Ishikawa (cell line): ENCODE data around the gene CDC123.

ENCODE experiments used
- CEBPB ChIP-seq: IDR thresholded peaks from 2 replicates; pipeline ENCODE4 v1.6.1; 2012
- CREB1 ChIP-seq: IDR thresholded peaks from 2 replicates; pipeline ENCODE4 v1.6.1; 2012; ENCODE audit warnings: low read depth
- EGR1 ChIP-seq: IDR thresholded peaks from 2 replicates; pipeline ENCODE4 v1.6.1; 2012
- EP300 ChIP-seq: IDR thresholded peaks from 2 replicates; pipeline ENCODE4 v1.6.1; 2012; ENCODE audit warnings: borderline replicate concordance
- FOXM1 ChIP-seq: IDR thresholded peaks from 2 replicates; pipeline ENCODE4 v1.6.1; 2012; ENCODE audit warnings: low read depth, borderline replicate concordance
- NFIC ChIP-seq: IDR thresholded peaks from 2 replicates; pipeline ENCODE4 v1.6.1; 2012
- RAD21 ChIP-seq: IDR thresholded peaks from 2 replicates; pipeline ENCODE4 v1.6.1; 2012; ENCODE audit warnings: low read depth
- REST ChIP-seq: IDR thresholded peaks from 2 replicates; pipeline ENCODE4 v1.6.1; 2012; ENCODE audit warnings: low read depth, mild to moderate bottlenecking
- TAF1 ChIP-seq: IDR thresholded peaks from 2 replicates; pipeline ENCODE4 v1.6.1; 2012; ENCODE audit warnings: low read depth, mild to moderate bottlenecking
- TCF12 ChIP-seq: IDR thresholded peaks from 2 replicates; pipeline ENCODE4 v1.6.1; 2012; ENCODE audit warnings: low read depth
- TEAD4 ChIP-seq: IDR thresholded peaks from 2 replicates; pipeline ENCODE4 v1.6.1; 2012
- USF1 ChIP-seq: IDR thresholded peaks from 2 replicates; pipeline ENCODE4 v1.6.1; 2012
- YY1 ChIP-seq: IDR thresholded peaks from 2 replicates; pipeline ENCODE4 v1.6.1; 2012; ENCODE audit warnings: low read depth
- ZBTB7A ChIP-seq: IDR thresholded peaks from 2 replicates; pipeline ENCODE4 v1.6.1; 2012; ENCODE audit warnings: low read depth
- TF ChIP-seq, protein P1 (sequence below): IDR thresholded peaks from 2 replicates; pipeline ENCODE4 v1.6.1; 2012

Gene CDC123

DNA sequence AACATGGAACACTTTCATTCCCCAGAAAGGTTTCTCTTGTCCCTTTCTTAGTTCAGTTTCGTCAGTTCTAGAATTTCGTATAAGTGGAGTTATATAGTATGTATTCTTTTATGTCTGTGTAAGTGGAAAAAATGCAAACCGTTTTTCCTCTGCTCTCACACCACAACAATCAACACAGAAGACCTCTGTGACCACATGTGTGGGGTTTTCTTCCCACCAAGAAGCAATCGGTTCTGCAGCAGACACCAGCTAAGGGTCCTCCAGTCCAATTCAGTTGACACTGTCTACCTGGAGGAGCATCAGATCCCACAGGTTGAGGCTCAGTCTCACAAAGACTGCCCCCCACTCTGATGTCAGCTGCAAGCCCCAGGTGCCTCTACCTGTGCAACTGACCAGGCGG, 6.2 kb downstream of the CDC123 start:
- TF ChIP-seq FOXM1 (no peak), RAD21 (no peak), YY1 (no peak), USF1 (no peak), EGR1 (no peak), TCF12 (no peak), CREB1 (no peak), REST (no peak), NFIC (no peak), ZBTB7A (no peak), EP300 (no peak), CEBPB (no peak), TAF1 (no peak), TEAD4 (no peak)
- TF ChIP-seq, protein P1, sequence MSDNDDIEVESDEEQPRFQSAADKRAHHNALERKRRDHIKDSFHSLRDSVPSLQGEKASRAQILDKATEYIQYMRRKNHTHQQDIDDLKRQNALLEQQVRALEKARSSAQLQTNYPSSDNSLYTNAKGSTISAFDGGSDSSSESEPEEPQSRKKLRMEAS = no peak

GRCh38 chr10:12205082-12205481, 9.1 kb downstream of the CDC123 start:
- TF ChIP-seq TAF1 (no peak), REST (no peak), NFIC (no peak), EP300 (no peak), TCF12 (no peak), USF1 (no peak), YY1 (no peak), CEBPB (no peak), TEAD4 (no peak), ZBTB7A (no peak), FOXM1 (no peak), EGR1 (no peak), RAD21 (no peak)
- TF ChIP-seq, protein P1 = no peak

DNA sequence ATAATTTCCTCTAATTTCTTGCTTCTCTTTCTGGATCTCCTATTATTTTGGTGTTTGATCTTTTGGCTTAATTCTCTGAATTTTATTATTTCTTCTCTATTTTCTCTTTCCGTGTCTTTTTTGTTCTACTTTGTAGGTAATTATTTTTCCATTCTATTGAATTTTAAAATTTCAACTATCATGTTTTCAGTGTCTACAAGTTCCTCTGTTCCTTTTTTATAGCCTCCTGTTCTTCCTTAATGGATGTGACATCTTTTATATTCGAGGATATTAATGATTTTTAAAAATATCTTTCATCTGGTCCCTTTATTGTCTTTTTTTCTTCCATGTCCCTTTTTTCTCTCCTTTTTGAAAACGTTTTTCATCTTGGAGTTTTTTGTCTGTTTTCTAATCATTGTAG, 11.1 kb downstream of the CDC123 start:
- TF ChIP-seq TCF12 (no peak), FOXM1 (no peak), EP300 (no peak), CEBPB (no peak), ZBTB7A (no peak), REST (no peak)

DNA sequence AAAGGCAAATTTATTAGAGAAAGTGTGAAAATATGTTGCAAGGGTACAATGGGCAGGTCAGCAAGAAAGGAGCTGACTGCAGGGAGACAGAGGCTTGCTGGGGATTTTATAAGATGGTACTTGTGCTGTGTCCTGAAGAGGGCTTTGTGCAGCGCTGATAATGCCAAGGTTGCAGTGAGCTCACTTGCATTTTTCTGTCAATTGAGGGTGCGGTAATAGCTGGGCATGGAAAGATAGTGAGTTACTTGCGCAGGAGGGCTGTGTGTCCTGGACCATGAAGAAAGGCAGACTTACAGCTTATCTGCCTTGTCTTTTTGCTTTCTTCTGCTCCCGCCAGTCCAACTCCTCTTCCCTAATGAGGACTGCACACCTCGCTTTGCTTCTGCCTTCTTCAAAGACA, 12.5 kb downstream of the CDC123 start:
- no peak for TF ChIP-seq TAF1
- TF ChIP-seq RAD21 = no peak
- TF ChIP-seq TCF12 = no peak
- no peak for TF ChIP-seq CEBPB
- TF ChIP-seq TEAD4 = no peak
- TF ChIP-seq YY1 = no peak
- TF ChIP-seq FOXM1 = no peak
- TF ChIP-seq EP300 = no peak
- no peak for TF ChIP-seq CREB1
- no peak for TF ChIP-seq NFIC
- no peak for TF ChIP-seq USF1
- TF ChIP-seq, protein P1 = no peak
- TF ChIP-seq REST = no peak
- TF ChIP-seq ZBTB7A = no peak
- TF ChIP-seq EGR1 = no peak
